Stimulated activated CD4-positive, alpha-beta T cell treated with anti-CD3 and anti-CD28 coated beads, Interleukin-1b, Interleukin-23, amount 100 ng/mL, for 1 hour (primary cell): ENCODE results near the gene HHLA2.
"Not testable (repeated sequence)": the region's sequence is repeated elsewhere in the genome, so short reads cannot be mapped to it uniquely, and the experiment has no call there.

Experiments used
- DNase-seq, 2 donors: peaks; one replicate each; pipeline ENCODE4 v3.0.0-alpha.2; 2020; ENCODE audit warnings: low read depth in 2 of 2

Gene HHLA2, protein sequence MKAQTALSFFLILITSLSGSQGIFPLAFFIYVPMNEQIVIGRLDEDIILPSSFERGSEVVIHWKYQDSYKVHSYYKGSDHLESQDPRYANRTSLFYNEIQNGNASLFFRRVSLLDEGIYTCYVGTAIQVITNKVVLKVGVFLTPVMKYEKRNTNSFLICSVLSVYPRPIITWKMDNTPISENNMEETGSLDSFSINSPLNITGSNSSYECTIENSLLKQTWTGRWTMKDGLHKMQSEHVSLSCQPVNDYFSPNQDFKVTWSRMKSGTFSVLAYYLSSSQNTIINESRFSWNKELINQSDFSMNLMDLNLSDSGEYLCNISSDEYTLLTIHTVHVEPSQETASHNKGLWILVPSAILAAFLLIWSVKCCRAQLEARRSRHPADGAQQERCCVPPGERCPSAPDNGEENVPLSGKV

DNA sequence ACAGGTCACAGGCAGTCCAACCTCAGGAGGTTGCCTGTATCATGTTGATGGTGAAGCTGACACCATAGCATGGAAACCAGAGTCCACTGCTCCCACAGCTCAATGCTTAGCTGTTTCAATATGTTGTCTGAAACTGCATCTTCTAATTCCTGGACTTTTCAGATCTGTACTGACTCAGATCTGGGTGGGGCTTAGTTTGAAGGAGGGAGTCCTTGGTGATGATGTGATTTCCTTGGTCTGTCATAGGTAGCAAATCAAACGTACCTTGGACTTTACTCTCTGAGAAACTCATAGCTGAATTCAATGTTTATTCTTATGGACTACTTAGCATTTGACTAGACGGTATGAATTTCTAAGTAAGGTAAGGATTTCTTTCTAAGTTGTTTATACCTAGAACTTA lies at the start of gene HHLA2:
TSS of gene HHLA2 (plus strand) at position 310 of the 400 bp plus-strand sequence. CDS start 55,266 bp downstream, outside the sequence.
- no peak for DNase-seq

DNA sequence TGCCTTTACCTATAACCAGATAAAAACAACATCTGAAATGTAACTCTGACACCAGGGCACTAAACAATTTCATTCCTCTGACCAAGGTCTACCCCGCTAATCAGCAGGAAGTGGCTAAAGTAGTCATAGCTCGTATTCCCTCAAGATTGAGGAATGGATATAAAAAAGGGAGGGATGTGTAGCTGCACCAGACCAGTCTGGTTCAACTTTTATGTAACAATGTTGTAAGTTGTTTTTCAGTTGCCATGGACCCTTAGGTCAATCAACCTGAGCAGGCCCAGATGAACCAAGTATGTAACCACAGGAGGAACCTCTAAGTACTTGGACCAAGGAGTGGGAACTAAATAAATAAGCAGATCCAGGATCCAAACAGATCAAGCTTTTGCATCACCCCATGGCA lies 45.7 kb upstream of the HHLA2 start:
- no peak for DNase-seq

DNA sequence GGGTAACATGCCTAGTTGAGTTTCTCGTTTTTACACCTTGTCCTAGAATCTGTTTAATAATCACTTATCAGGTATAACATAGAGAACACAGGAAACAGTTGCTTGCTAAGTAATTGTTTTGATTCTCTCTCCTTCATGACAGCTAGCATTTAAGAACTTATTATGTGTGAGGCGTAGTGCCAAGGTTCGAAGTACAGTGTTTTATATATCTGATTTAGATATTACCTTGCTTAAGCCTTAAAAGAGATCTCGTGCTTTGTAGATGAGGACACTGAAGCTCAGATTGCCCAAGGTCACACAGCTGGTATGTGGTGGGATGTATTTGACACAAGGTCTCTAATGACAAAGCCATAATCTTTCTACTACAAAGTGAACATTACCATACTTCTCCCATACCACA lies 45.1 kb upstream of the HHLA2 start:
- DNase-seq, result no peak

DNA sequence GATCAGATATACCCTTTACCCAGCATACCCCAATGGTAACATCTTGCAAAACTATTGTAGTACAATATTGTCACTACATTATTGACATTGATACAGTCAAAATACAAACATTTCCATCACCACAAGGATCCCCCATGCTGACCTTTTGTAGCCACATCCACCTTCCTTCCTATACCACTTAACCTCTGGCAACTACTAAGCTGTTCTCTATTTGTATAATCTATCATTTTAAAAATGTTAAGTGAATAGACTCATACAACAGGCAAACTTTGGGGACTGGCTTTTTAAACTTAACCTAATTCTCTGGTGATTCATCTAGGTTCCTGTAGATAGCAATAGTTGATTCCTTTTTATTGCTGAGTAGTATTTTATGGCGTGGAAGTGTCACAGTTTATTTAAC lies 44.5 kb upstream of the HHLA2 start:
- no peak for DNase-seq

DNA sequence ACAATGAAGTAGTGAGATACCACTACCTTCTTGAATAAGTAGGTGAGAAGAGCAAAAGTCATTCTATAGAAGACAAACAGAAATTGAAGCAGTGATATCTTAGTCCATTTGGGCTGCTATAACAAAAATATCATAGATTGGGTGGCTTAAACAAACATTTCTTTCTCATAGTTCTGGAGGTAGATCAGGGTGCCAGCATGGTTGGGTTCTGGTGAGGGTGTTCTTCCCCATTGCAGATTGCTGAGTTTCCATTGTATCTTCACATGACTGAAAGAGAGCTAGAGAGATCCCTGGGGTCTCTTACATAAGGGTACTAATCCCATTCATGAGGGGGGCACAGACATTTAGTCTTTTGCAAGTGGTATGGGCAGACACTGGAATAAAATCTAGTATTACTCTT lies 41.2 kb upstream of the HHLA2 start:
- no peak for DNase-seq

DNA sequence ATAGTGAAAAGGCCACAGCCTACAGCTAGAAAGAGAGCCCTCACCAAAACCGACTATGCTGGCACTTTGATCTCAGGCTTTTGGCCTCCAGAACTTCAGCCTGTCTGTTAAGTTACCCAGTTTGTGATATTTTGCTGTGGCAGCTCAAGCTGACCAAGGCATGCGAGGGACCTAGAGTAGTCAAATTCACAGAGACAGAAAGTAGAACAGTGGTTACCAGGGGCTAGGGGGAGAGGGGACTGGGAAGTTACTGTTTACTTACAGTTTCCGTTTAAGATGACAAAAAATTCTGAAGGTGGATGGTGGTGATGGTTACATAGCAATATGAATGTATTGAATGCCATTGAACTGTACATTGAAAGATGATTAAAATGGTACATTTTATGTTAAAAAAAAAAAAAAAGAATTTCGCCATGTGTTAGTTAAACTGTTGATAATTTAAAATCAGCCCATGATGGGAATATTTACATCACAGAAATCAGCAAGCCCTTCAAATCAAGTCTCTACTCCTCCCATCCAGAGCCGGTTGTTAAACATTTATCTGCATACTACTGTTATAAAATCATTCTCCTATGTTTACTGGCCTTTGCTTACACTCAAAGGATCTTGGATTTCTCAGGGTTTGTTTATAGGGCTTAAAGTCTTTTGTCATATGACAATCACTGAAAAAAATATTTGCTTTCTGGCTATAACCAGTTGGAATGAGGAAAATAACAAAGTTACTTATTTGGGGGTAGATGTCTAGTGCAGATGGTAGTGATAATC lies 31.6 kb upstream of the HHLA2 start:
- DNase-seq, result not testable (repeated sequence)

DNA sequence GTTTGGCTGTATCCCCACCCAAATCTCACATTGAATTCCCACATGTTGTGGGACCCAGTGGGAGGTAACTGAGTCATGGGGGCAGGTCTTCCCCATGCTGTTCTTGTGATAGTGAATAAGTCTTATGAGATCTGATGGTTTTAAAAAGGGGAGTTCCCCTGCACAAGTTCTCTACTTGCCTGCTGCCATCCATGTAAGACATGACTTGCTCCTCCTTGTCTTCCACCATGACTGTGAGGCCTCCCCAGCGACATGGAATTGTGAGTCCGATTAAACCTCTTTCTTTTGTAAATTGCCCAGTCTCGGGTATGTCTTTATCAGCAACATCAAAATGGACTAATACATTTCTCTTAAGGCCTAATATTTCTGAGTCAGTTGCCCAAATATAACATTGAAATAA lies 28.1 kb upstream of the HHLA2 start:
- DNase-seq, result not testable (repeated sequence)

DNA sequence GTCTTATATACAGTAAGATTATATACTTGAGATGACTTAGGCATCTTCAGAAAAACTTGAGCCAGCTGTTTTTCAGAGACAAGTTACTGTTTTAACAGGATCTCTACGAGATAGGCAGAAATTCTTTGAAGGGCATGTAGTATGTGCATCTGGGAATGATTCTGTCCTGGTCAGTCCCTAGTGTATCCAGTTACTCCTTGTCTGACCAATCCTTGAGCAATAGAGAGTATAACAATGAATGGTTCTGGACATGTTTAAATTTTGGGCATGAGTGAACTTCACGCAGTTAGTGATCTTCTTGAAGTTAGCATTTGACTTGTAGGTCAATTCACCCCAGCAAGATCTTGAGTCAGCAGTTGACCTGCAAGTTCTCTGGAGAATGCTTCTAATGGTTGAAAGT lies 24.7 kb upstream of the HHLA2 start:
- no peak for DNase-seq

DNA sequence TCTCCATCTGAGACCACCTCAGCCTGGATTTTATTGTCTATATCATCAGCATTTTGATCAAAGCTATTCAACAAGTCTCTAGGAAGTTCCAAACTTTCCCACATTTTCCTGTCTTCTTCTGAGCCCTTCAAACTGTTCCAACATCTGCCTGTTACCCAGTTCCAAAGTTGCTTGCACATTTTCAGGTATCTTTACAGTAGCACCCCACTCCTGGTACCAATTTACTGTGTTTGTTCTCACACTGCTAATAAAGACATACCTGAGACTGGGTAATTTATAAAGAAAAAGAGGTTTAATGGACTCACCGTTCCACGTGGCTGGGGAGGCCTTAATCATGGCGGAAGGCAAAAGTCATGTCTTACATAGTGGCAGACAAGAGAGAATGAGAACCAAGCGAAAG lies 17.3 kb upstream of the HHLA2 start:
- DNase-seq, result not testable (repeated sequence)

DNA sequence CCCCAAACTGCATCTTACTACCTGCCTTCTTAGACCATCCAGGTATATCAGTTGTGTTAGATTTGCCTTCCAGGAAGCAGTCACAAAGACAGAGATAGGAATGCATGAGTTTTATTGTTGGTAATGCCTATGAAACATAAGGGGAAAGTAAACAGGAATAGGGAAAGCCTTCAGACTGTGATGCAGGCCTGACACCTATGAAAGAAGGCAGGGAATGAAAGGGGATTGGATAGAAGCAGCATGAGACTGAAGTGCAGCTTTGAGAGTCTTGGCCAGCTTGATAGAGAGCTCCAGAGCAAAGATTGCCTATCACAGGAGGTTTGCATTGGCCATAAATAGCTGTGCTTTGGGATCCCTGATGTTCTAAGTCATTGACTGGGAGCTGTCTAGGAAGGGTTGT lies 15.9 kb upstream of the HHLA2 start:
- no peak for DNase-seq

DNA sequence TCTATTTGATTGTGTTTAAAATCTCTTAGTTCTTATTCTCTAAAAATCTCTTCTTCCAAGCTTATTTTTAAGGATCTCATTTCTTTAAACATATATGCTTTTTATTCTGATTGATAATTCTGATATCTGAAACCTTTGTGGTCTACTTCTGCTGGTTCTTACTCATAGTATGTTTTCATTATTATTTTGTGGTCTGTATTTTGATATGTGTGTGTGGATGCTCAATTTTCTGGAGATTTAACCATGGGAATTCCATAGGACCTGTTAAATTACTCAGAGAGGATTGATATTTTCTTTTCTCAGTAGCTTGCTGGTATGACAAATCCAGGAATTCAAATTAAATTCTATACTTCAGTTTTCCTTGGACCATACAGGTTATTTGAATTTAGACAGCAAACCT lies 14.7 kb upstream of the HHLA2 start:
- DNase-seq, result no peak

DNA sequence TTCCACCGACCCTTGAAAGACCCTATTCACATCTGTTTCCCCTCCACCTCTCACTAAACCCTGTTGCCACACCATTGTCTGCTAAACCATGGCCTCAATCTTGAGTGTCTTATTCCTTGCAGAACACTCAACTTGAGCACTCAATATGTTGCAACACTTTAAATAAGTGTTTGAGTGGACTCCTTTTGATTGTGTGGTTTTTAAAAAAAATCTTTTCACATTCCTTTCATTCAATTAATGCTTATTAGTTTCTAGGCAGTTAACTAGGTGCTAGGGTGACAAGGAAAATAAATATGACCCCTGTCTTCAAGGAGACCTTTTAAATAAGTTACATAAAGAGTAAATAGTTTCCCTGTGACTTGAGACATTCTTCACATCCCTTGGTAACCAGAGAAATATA lies 13.3 kb upstream of the HHLA2 start:
- no peak for DNase-seq

DNA sequence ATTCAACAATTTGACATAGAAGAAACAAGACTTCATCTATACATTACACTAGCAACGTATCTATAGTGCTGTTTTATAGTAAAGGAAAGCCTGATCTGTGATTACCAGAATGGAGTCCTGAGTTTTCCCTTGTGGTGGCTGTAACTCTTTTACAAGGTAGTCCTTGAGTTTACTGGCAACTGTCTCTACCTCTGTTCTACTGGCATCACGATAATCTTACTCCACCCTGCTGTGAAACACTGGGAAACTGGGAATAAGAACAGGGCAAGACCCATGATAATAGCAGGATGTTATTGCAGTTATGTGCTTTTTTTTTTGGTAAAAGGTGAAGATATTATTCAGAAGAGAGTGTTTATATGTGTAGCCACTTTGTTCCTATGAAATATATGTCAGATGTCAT lies 12.4 kb upstream of the HHLA2 start:
- DNase-seq, result no peak

DNA sequence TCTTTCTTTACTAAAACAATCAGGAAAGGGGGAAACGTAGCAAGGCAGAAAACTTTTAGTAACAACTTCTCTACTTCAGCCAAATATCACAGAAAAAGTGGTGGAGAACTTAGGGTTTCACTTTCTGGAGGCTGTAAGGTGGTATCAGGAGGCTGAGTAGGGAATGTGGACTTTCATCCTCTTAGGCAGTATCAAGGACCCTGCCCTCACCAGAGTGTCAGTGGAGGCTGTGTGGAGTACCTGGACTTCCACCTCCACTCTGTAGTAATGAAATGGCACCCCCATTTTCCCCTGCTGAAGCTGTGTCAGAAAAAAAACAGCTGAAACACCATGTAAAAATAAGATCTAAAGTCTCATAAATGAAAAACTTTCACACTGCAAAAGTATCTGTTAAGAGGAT lies 11.2 kb upstream of the HHLA2 start:
- DNase-seq, result no peak

DNA sequence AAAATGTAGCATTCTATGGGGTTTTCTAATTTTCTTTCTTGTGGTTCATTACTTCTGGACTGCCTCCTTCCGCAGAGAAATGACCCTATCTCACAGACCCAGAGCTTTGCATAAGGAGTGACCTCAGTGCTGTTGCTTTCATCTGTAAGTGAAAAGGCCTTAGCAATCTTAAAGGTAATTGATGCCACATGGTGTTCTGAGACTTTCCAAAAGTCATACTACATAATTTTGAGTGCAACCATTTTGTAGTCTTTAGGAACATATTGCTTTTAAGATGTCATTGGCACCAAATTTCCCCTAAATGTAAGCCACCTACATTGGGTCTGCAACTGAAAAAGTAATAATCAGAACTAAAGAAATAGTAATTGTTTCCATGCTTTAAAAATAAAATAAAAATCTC lies 9.2 kb upstream of the HHLA2 start:
- no peak for DNase-seq

DNA sequence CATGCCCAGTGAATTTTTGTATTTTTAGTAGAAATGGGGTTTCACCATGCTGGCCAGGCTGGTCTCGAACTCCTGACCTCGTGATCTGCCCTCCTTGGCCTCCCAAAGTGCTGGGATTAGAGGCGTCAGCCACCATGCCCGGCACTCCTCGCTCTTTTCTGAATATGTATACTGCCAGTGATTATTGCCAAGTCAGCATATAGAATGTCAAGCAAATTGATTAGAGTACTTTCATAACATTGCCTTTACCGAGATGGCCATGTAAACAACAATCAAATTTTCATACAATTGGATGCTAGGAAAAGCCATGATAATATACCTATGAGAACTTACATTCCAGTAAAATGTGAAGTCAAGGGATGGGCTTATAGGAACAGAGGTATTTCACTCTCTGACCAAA lies 8.2 kb upstream of the HHLA2 start:
- not testable (repeated sequence) for DNase-seq

DNA sequence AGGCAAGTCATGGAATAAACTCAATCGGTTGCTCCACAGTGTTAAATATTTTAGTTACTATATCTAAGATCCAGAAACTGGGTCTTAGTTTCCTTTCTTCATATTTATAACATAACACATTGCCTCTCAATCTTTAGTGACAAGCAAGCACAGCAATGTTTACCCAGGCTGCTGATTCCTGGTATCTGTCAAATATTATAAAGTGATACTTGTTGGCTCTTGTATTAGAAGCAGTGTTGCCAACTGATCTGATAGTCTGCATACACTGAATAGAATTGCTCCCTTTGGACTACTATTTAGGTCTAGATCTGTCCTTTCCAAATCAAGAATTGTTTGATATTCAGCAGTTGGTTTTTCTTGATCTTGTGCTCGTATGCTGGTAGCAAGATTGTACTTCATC lies 7.2 kb upstream of the HHLA2 start:
- no peak for DNase-seq

DNA sequence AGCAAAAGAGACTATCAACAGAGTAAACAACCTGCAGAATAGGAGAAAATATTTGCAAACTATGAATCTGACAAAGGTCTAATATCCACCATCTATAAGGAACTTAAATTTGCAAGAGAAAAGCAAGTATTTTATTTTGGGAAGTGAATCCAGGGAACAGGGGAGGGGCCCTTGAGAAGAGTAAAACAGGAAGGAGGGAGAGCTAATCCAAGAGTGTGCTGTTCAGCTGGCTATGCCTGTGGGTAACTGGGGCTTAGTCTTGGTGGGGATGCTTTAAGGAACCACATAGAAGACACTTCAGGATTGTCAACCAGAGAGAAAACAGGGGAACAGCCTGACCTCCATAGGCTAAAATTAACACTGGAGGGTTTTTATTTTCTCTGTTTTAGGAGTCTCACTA lies 3.9 kb upstream of the HHLA2 start:
- no peak for DNase-seq

DNA sequence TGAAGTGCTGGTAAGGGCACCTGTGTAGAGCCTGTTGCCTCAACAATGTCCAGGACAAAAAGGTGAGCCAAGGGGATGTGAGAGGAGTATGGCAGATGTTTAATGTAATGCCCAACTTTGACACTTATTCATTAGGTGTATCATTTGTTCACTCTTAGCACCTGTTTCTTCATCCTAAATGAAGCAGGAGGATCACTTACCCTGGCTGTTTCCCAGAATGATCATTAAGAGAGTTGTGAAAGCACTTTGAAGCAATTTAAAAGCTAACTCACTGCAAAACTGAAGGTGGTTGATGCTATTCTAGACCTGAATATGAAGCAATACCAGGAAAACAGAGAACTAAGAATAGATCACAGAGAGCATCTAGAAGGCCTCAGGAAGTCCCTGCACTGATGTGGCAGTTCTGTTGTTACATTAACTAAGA lies 3.4 kb upstream of the HHLA2 start:
- no peak for DNase-seq

DNA sequence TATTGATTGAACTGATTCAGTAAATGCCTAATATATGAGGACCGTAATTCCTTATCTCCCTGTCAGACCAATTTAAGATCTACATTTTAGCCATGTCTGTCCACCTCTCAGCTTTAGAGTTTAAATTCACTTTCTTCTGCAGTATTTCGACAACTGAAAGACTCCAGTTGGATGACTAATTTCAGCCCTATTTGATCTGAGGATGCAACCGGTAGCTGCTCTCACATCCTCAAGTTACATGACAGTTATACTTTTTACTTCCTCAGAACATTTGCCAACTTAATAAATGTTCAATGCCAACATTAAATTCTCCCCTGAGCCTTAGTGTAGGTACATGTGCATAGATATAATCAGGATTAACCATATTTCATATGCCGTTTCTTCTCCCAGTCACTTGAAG lies 2.5 kb upstream of the HHLA2 start:
- no peak for DNase-seq

DNA sequence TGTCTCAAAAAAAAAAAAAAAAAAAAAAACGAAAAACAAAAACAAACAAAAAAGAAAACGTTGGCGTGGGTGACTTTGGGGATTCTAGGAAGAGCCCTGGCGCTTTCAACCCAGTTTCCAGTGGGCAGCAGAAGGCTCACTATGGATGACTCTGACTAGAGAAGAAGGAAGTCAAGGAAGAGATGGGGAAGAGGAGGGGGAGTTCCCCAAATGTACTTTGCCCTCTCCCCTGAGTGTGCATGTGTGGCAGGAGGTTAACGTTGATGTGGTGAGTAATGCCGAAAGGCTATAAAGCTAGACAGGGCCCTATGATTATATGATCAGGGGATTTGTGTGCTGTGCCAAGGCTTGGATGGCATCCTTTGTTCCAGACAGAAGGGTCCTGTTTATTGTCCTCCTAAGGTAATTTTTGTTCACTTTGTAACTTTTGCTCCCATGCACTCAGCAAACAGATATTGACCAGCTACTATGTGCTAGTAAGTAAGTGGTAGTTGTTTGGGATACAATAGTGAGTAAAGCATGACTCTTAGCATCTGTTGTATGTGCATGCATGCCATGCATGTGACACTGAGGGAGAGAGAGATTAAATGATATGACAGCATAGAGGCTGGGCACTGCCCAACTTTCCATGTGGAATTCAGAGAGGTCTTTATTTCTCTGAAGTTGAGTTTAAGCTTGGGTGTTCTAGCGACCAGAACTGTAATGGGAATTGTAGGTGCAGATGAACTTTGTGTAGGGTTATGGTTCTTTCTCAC lies 750 bp upstream of the HHLA2 start:
- no peak for DNase-seq

DNA sequence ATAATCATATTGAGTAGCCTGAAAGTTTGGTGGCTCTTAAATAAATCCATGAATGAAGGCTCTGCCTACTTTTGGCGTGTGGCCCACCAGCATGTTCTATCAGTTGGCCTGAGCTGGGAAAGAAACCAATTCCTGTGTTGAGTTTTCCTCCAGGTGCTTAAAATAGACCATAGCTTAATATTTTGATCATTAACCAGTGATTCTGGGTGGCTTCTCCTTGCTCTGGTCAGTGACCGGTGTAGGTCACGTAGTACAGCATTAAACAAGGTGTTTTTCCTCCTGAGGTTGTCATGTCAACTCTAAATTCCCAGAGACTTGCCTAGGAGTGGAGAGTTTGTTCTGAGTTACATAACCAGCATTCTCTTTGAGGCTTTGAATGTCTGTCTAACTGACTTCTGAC lies 1.3 kb downstream of the HHLA2 start:
- DNase-seq, result no peak

DNA sequence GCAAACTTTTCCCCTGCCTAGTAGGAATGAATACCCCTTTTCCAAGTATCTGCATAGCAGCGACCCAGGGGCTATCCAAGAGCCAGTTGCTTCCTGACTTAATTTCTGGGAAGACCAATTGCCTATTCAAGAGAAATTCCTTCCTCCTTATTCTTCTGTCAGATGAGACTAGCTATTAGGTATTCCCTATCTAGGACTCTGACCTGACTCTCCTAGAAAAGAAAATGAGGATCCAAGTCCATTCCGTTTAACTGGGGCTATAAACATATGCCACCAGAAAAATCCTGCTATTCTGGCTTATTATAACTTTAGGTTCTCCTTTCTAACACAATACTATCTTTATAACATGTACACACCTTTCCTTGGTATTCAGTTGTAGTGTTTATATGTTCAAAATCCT lies 1.7 kb downstream of the HHLA2 start:
- DNase-seq, result no peak
